ENCODE measurements around the gene FAM3C. TPM values are rescaled to one million over a fixed set of nuclear protein-coding genes. Genes with fewer than 3 reads are reported as not detected.
A peak's percentile ranks its signal among the peaks of the same experiment; 100 is the strongest.

Gene FAM3C
- total and polyA plus RNA-seq, 2 experiments from 2014 or later: 38.6 to 52.4 TPM

GRCh38 chr7:121379930-121380329 lies 16.2 kb downstream of the FAM3C start:
- TF ChIP-seq EZH2phosphoT487 (IDR thresholded peaks at IDR 0.05; ENCODE audit: insufficient read depth, low read depth) (no peak), EZH2 (IDR thresholded peaks at IDR 0.05; ENCODE audit: insufficient read depth, poor library complexity, severe bottlenecking) (no peak)
- no peak overlapping the region for H3K4me2 ChIP-seq (ENCODE audit: unreplicated experiment)
- H3K79me2 ChIP-seq (ENCODE audit: insufficient read depth): peaks cover 21% of the 10 kb centered on the region
- H3K27ac ChIP-seq: no peak overlapping the region
- no peaks in the 10 kb centered on the region for H3K9me2 ChIP-seq (ENCODE audit: insufficient read depth)
- 0 out of 2 replicates have a peak, but pooled peaks cover 2% of the 10 kb centered on the region for H4K20me1 ChIP-seq (ENCODE audit: insufficient read depth)
- H3K4me3 ChIP-seq: no peak overlapping the region
- H3F3A ChIP-seq (ENCODE audit: insufficient read depth): no peaks in the 10 kb centered on the region
- no peaks in the 10 kb centered on the region for H3K27me3 ChIP-seq (replicated peaks; ENCODE audit: insufficient read depth)
- DNase-seq: no peak
- in situ Hi-C loops (cut with MboI): no loop called here
- no peaks in the 10 kb centered on the region for H3K9me3 ChIP-seq (ENCODE audit: low read depth)
- no peak overlapping the region for H3K9ac ChIP-seq
- H2AFZ ChIP-seq: no peak overlapping the region
- 93 to 96% methylated on average over 1 of the region's 1 CpG for WGBS, 2 experiments (ENCODE audit: low coverage in 1 of 2, low lambda C conversion rate in 2 of 2, missing lambda C conversion rate in 2 of 2)
- no peaks in the 10 kb centered on the region for H3K4me1 ChIP-seq (ENCODE audit: insufficient read depth)
- peaks cover 15% of the 10 kb centered on the region for H3K36me3 ChIP-seq (ENCODE audit: low read depth)

- H3K79me2 ChIP-seq (ENCODE audit: insufficient read depth): no peaks in the 10 kb centered on the region
- TF ChIP-seq EZH2 (IDR thresholded peaks at IDR 0.05; ENCODE audit: insufficient read depth, poor library complexity, severe bottlenecking) (no peak), EZH2phosphoT487 (IDR thresholded peaks at IDR 0.05; ENCODE audit: insufficient read depth, low read depth) (no peak)
Observed at GRCh38 chr7:121376979-121377378, 19.1 kb downstream of the FAM3C start.

GRCh38 chr7:121373177-121373576 lies 22.9 kb downstream of the FAM3C start:
- H3K9me3 ChIP-seq (ENCODE audit: low read depth): no peaks in the 10 kb centered on the region
- H3K27me3 ChIP-seq (replicated peaks; ENCODE audit: insufficient read depth): no peaks in the 10 kb centered on the region
- H3K4me3 ChIP-seq: no peak overlapping the region
- no peak overlapping the region for H2AFZ ChIP-seq
- H3K9me2 ChIP-seq (ENCODE audit: insufficient read depth): no peaks in the 10 kb centered on the region
- H3K4me2 ChIP-seq (ENCODE audit: unreplicated experiment): no peak overlapping the region
- no peak for DNase-seq
- no peaks in the 10 kb centered on the region for H4K20me1 ChIP-seq (ENCODE audit: insufficient read depth)
- no peaks in the 10 kb centered on the region for H3K79me2 ChIP-seq (ENCODE audit: insufficient read depth)
- H3F3A ChIP-seq (ENCODE audit: insufficient read depth): peaks cover 5% of the 10 kb centered on the region; the same call in 1 of the 2 replicates
- H3K27ac ChIP-seq: no peak overlapping the region
- TF ChIP-seq EZH2phosphoT487 (IDR thresholded peaks at IDR 0.05; ENCODE audit: insufficient read depth, low read depth) (no peak), EZH2 (IDR thresholded peaks at IDR 0.05; ENCODE audit: insufficient read depth, poor library complexity, severe bottlenecking) (no peak)
- in situ Hi-C loops (cut with MboI): no loop called here
- peaks cover 12% of the 10 kb centered on the region; the same call in 1 of the 2 replicates for H3K36me3 ChIP-seq (ENCODE audit: low read depth)
- peaks cover 14% of the 10 kb centered on the region for H3K4me1 ChIP-seq (ENCODE audit: insufficient read depth)
- no peak overlapping the region for H3K9ac ChIP-seq

More at GRCh38 chr7:121376979-121377378, 19.1 kb downstream of the FAM3C start:
- in situ Hi-C loops (cut with MboI): no loop called here
- no peak overlapping the region for H3K9ac ChIP-seq
- no peak for DNase-seq
- H3K27me3 ChIP-seq (replicated peaks; ENCODE audit: insufficient read depth): no peaks in the 10 kb centered on the region
- no peak overlapping the region for H2AFZ ChIP-seq
- H4K20me1 ChIP-seq (ENCODE audit: insufficient read depth): no peaks in the 10 kb centered on the region
- H3K4me3 ChIP-seq: no peak overlapping the region
- H3K4me1 ChIP-seq (ENCODE audit: insufficient read depth): peaks cover 12% of the 10 kb centered on the region
- no peaks in the 10 kb centered on the region for H3K9me2 ChIP-seq (ENCODE audit: insufficient read depth)
- no peak overlapping the region for H3K4me2 ChIP-seq (ENCODE audit: unreplicated experiment)
- 97 to 100% methylated on average over 2 of the region's 2 CpGs for WGBS, 2 experiments (ENCODE audit: low coverage in 1 of 2, low lambda C conversion rate in 2 of 2, missing lambda C conversion rate in 2 of 2)
- no peaks in the 10 kb centered on the region for H3K9me3 ChIP-seq (ENCODE audit: low read depth)
- peaks cover 15% of the 10 kb centered on the region for H3K36me3 ChIP-seq (ENCODE audit: low read depth)
- H3F3A ChIP-seq (ENCODE audit: insufficient read depth): peaks cover 5% of the 10 kb centered on the region; the same call in 1 of the 2 replicates
- H3K27ac ChIP-seq: no peak overlapping the region

- no peaks in the 10 kb centered on the region for H3K27me3 ChIP-seq (replicated peaks; ENCODE audit: insufficient read depth)
- WGBS, 2 experiments (ENCODE audit: low coverage in 1 of 2, low lambda C conversion rate in 2 of 2, missing lambda C conversion rate in 2 of 2): 94 to 97% methylated on average over 2 of the region's 2 CpGs
- H3K36me3 ChIP-seq (ENCODE audit: low read depth): peaks cover 8% of the 10 kb centered on the region; the same call in 1 of the 2 replicates
- H3K4me2 ChIP-seq (ENCODE audit: unreplicated experiment): peak overlapping the region; percentile 23
- H3K9me3 ChIP-seq (ENCODE audit: low read depth): no peaks in the 10 kb centered on the region
- in situ Hi-C loops (cut with MboI): no loop called here
- no peaks in the 10 kb centered on the region for H3K79me2 ChIP-seq (ENCODE audit: insufficient read depth)
- TF ChIP-seq EZH2 (IDR thresholded peaks at IDR 0.05; ENCODE audit: insufficient read depth, poor library complexity, severe bottlenecking): no peak
- no peak for TF ChIP-seq EZH2phosphoT487 (IDR thresholded peaks at IDR 0.05; ENCODE audit: insufficient read depth, low read depth)
- H3K9me2 ChIP-seq (ENCODE audit: insufficient read depth): no peaks in the 10 kb centered on the region
- peaks cover 5% of the 10 kb centered on the region for H3F3A ChIP-seq (ENCODE audit: insufficient read depth)
- H3K4me3 ChIP-seq: no peak overlapping the region
- peaks cover 14% of the 10 kb centered on the region for H3K4me1 ChIP-seq (ENCODE audit: insufficient read depth)
- no peak overlapping the region for H3K27ac ChIP-seq
- DNase-seq: peak; percentile 13
- no peaks in the 10 kb centered on the region for H4K20me1 ChIP-seq (ENCODE audit: insufficient read depth)
- H2AFZ ChIP-seq: no peak overlapping the region
- no peak overlapping the region for H3K9ac ChIP-seq
Observed at GRCh38 chr7:121372376-121373010, 23.6 kb downstream of the FAM3C start.
